HepG2 (cell line): ENCODE data around the gene RAB5B. TPM values are rescaled to one million over a fixed set of nuclear protein-coding genes. Genes with fewer than 3 reads are reported as not detected.

ENCODE experiments used
- BHLHE40 ChIP-seq: IDR thresholded peaks from 2 replicates; pipeline ENCODE4 v1.6.1; 2011; ENCODE audit warnings: low read length, improper control_type of control experiment
- ELF3 ChIP-seq: IDR thresholded peaks from 2 replicates; pipeline ENCODE4 v1.6.1; 2016; ENCODE audit warnings: missing genetic modification reagents, missing compliant biosample characterization
- GRHL1 ChIP-seq: sonication (generic); formaldehyde crosslinking; conservative IDR thresholded peaks from 2 replicates; pipeline ENCODE4 v1.8.0; 2022; ENCODE audit warnings: missing genetic modification reagents
- HOXD1 ChIP-seq: sonication (generic); formaldehyde crosslinking; IDR thresholded peaks from 2 replicates; pipeline ENCODE4 v1.5.0; 2020; ENCODE audit warnings: missing genetic modification reagents
- MED8 ChIP-seq: sonication (generic); formaldehyde crosslinking; IDR thresholded peaks from 2 replicates; pipeline ENCODE4 v1.8.1; 2023; ENCODE audit warnings: mild to moderate bottlenecking, missing genetic modification reagents; ENCODE audit not compliant: insufficient replicate concordance
- NR3C1 ChIP-seq: sonication (generic); formaldehyde crosslinking; IDR thresholded peaks from 2 replicates; pipeline ENCODE4 v1.4.0; 2020; ENCODE audit warnings: missing genetic modification reagents
- POLR2A ChIP-seq, 2 experiments: IDR thresholded peaks; 2 replicates each; pipeline ENCODE4 v1.6.1; 2011; ENCODE audit warnings: low read depth in 2 of 2, low read length in 2 of 2, mild to moderate bottlenecking in 1 of 2, moderate library complexity in 1 of 2; ENCODE audit not compliant: insufficient read depth in 1 of 2
- SETDB1 ChIP-seq: sonication (generic); formaldehyde crosslinking; IDR thresholded peaks from 2 replicates; pipeline ENCODE4 v1.5.1; 2020; ENCODE audit warnings: missing genetic modification reagents, mild to moderate bottlenecking, borderline replicate concordance
- UBTF ChIP-seq: sonication (generic); formaldehyde crosslinking; IDR thresholded peaks from 2 replicates; pipeline ENCODE4 v1.4.0; 2020; ENCODE audit warnings: mild to moderate bottlenecking, missing genetic modification reagents
- ZC3H13 ChIP-seq: sonication (generic); formaldehyde crosslinking; IDR thresholded peaks from 2 replicates; pipeline ENCODE4 v1.8.1; 2023; ENCODE audit warnings: mild to moderate bottlenecking, missing genetic modification reagents, moderate library complexity
- ZNF263 ChIP-seq: sonication (generic); formaldehyde crosslinking; IDR thresholded peaks from 2 replicates; pipeline ENCODE4 v1.4.0; 2020; ENCODE audit warnings: missing genetic modification reagents
- ZNF44 ChIP-seq: sonication (generic); formaldehyde crosslinking; IDR thresholded peaks from 2 replicates; pipeline ENCODE4 v1.5.1; 2020; ENCODE audit warnings: mild to moderate bottlenecking, missing genetic modification reagents
- ZNF552 ChIP-seq: sonication (generic); formaldehyde crosslinking; IDR thresholded peaks from 2 replicates; pipeline ENCODE4 v1.9.0; 2022; ENCODE audit warnings: missing genetic modification reagents, mild to moderate bottlenecking, borderline replicate concordance
- ZNF557 ChIP-seq: sonication (generic); formaldehyde crosslinking; IDR thresholded peaks from 2 replicates; pipeline ENCODE4 v1.4.0; 2020; ENCODE audit warnings: missing genetic modification reagents
- ZNF713 ChIP-seq: sonication (generic); formaldehyde crosslinking; IDR thresholded peaks from 2 replicates; pipeline ENCODE4 v1.4.0; 2020; ENCODE audit warnings: mild to moderate bottlenecking, missing genetic modification reagents
- polyA plus RNA-seq, 8 experiments: library from polyadenylated mRNA; depleted of rRNA in 3 of 8; stranded (reverse) in 7 of 8; unstranded in 1 of 8; fragments of >200 nt; fragmentation: Illumina TruSeq in 4 of 8; extraction: Trizol in 4 of 8; gene quantifications; 2 replicates each; pipeline versions ENCODE4 v1.2.1 to v1.2.3, GENCODE V29; 2011 to 2016; ENCODE audit warnings: low read depth in 4 of 8, missing spikeins in 1 of 8, mixed read lengths in 1 of 8; ENCODE audit not compliant: insufficient read depth in 1 of 8
- total RNA-seq, 5 experiments: library from RNA; depleted of rRNA; stranded (reverse); fragments of >200 nt; fragmentation: Illumina TruSeq; extraction: Trizol; gene quantifications; 2 replicates each; pipeline ENCODE4 v1.2.3, GENCODE V29; 2016; ENCODE audit warnings: low read depth in 1 of 5
- TF ChIP-seq, protein P1 (sequence below): sonication (generic); formaldehyde crosslinking; IDR thresholded peaks from 2 replicates; pipeline ENCODE4 v1.5.1; 2020; ENCODE audit warnings: missing genetic modification reagents, mild to moderate bottlenecking, borderline replicate concordance
- TF ChIP-seq, protein P2 (sequence below): sonication (generic); formaldehyde crosslinking; IDR thresholded peaks from 2 replicates; pipeline ENCODE4 v1.4.0; 2020; ENCODE audit warnings: missing genetic modification reagents, borderline replicate concordance
- TF ChIP-seq, protein P3 (sequence below): sonication (generic); formaldehyde crosslinking; IDR thresholded peaks from 2 replicates; pipeline ENCODE4 v1.5.0; 2020; ENCODE audit warnings: missing genetic modification reagents

Gene RAB5B
- total and polyA plus RNA-seq, 2 of the 13 experiments (the other 11 are each of a cell fraction or from before 2014, with no cell fraction given), result 26.0 to 68.3 TPM

DNA sequence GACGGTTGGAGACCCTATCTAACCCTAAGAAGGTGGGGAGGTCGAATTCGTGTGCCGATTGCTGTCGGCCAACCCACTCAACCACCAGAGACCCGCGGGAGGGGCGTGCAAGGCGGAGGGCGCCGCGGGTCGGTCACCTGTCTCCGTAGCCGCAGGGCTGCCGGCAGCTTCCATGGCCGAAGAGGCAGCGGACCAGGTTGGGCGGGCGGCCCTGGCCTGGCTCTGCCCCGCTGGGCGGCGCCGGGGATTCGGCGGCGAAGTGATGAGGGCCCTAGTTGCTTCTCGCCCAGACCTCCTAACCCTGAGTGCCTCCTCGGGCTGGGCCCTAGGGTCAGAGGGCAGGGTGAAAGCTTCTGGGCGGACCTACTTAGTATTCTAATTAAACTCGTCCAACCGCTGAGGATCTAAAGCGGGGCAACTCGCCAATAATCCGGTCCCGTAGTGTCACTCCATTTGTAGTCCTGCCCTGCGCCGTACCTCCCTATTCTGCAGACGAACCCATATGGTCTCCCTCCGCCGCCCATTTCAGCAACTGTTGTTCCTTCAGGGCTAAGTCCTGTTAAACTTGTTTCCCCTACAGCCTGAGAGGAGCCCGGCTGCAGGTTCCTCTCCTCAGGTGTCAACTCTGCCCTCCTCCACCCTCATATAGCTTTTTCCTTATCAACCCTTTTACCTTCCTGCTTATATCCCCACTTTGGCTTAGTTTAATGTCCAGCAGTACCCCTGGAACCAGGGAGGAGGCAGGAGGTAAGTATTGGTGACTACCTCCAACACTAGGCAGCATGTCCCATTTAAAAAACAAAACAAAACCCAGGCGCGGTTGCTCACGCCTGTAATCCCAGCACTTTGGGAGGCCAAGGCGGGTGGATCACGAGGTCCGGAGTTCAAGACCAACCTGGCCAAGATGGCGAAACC is 46.0 kb upstream of the RAB5B start, which contains the start of gene PYM1 (continued):
- TF ChIP-seq SETDB1 (CRISPR knock-in tag), result no peak
- peak; percentile 64 to 86 for TF ChIP-seq POLR2A (IDR thresholded peaks at IDR 0.05; ENCODE audit: insufficient read depth in 1 of 2, low read depth in 2 of 2, low read length in 2 of 2)
- 0 out of 2 replicates have a peak, but pooled peaks have one; percentile 11 for TF ChIP-seq ZNF557 (CRISPR knock-in tag)
- TF ChIP-seq ZC3H13, result 0 out of 2 replicates have a peak, but pooled peaks have one; percentile 24
- TF ChIP-seq MED8 (CRISPR knock-in tag), result peak; percentile 19
- TF ChIP-seq, protein P1, sequence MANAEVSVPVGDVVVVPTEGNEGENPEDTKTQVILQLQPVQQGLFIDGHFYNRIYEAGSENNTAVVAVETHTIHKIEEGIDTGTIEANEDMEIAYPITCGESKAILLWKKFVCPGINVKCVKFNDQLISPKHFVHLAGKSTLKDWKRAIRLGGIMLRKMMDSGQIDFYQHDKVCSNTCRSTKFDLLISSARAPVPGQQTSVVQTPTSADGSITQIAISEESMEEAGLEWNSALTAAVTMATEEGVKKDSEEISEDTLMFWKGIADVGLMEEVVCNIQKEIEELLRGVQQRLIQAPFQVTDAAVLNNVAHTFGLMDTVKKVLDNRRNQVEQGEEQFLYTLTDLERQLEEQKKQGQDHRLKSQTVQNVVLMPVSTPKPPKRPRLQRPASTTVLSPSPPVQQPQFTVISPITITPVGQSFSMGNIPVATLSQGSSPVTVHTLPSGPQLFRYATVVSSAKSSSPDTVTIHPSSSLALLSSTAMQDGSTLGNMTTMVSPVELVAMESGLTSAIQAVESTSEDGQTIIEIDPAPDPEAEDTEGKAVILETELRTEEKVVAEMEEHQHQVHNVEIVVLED, result peak; percentile 25; the same call in 1 of the 2 replicates
- TF ChIP-seq UBTF (CRISPR knock-in tag), result peak; percentile 94
- 0 out of 2 replicates have a peak, but pooled peaks have one; percentile 54 for TF ChIP-seq ZNF44 (CRISPR knock-in tag)
- no peak for TF ChIP-seq ZNF263 (CRISPR knock-in tag)
- TF ChIP-seq ELF3 (CRISPR knock-in tag), result peak; percentile 7
- TF ChIP-seq NR3C1 (CRISPR knock-in tag), result no peak
- TF ChIP-seq, protein P2, sequence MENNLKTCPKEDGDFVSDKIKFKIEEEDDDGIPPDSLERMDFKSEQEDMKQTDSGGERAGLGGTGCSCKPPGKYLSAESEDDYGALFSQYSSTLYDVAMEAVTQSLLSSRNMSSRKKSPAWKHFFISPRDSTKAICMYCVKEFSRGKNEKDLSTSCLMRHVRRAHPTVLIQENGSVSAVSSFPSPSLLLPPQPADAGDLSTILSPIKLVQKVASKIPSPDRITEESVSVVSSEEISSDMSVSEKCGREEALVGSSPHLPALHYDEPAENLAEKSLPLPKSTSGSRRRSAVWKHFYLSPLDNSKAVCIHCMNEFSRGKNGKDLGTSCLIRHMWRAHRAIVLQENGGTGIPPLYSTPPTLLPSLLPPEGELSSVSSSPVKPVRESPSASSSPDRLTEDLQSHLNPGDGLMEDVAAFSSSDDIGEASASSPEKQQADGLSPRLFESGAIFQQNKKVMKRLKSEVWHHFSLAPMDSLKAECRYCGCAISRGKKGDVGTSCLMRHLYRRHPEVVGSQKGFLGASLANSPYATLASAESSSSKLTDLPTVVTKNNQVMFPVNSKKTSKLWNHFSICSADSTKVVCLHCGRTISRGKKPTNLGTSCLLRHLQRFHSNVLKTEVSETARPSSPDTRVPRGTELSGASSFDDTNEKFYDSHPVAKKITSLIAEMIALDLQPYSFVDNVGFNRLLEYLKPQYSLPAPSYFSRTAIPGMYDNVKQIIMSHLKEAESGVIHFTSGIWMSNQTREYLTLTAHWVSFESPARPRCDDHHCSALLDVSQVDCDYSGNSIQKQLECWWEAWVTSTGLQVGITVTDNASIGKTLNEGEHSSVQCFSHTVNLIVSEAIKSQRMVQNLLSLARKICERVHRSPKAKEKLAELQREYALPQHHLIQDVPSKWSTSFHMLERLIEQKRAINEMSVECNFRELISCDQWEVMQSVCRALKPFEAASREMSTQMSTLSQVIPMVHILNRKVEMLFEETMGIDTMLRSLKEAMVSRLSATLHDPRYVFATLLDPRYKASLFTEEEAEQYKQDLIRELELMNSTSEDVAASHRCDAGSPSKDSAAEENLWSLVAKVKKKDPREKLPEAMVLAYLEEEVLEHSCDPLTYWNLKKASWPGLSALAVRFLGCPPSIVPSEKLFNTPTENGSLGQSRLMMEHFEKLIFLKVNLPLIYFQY (CRISPR knock-in tag), result 0 out of 2 replicates have a peak, but pooled peaks have one; percentile 56
- TF ChIP-seq ZNF713 (CRISPR knock-in tag), result peak; percentile 27; the same call in 1 of the 2 replicates
- TF ChIP-seq GRHL1 (CRISPR knock-in tag), result no peak
- TF ChIP-seq ZNF552, result peak; percentile 89; the same call in 1 of the 2 replicates
- TF ChIP-seq, protein P3, sequence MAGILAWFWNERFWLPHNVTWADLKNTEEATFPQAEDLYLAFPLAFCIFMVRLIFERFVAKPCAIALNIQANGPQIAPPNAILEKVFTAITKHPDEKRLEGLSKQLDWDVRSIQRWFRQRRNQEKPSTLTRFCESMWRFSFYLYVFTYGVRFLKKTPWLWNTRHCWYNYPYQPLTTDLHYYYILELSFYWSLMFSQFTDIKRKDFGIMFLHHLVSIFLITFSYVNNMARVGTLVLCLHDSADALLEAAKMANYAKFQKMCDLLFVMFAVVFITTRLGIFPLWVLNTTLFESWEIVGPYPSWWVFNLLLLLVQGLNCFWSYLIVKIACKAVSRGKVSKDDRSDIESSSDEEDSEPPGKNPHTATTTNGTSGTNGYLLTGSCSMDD, result no peak
- no peak for TF ChIP-seq BHLHE40
- no peak for TF ChIP-seq HOXD1 (CRISPR knock-in tag)
